NCI-H2227 (cell line): ENCODE data around the gene RASIP1.

Experiments used
- DNase-seq: peaks from one replicate; lab custom pipeline; 2025; ENCODE audit not compliant: unreplicated experiment; lab: John Stamatoyannopoulos, UW

RASIP1 gene

GRCh38 chr19:48756212-48756611, 15.8 kb upstream of the RASIP1 start:
- DNase-seq, result no peak

GRCh38 chr19:48755787-48756186, 15.4 kb upstream of the RASIP1 start:
- DNase-seq, result no peak

GRCh38 chr19:48755084-48755641, 14.8 kb upstream of the RASIP1 start, which contains the start of gene FGF21:
Gene FGF21, plus strand, starts transcription at chr19:48755524. Its CDS starts 713 bp downstream, at chr19:48756237.
- no peak for DNase-seq

DNA sequence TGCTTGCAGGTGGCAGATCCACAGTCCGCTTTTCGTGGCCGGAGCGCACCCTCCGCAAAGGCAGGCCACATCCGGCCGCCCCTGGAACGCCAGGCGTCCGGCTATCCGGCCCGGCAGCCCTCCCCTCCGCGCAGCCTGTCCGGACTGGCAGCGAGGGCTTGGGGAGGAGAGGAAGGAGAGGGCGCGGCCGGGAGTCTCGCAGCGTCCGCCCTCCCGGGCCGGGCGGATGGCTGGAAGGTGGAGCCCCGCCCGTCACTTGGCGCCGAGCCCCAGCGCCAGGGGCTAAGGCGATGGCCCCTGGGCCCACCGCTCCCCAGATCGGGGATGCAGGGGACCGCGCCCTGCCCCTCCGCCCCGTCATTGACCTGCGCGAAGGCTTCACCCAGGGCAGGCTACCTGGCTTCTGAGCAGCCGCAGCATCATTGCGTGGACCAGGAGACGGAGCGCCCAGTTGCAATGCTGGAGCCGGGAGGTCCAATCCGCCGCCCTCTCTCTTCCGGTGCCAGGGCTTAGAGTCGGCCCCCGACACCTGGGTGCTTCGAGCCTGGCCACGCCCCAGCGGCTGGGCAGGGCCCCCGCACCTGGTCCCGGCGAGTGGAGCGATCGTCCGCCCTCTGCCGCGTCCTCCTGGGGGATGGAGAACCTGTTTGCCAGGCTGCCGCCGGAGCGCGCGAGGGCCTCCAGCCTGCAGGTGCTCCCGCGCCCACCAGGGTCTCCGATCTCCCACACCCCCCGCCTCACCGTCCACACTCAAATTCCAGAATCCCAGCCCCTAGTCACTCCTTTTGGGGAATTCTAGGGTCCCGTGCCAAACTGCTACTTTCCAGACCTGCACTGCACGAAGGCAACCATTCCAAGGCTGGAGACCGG, 12.3 kb upstream of the RASIP1 start, which contains the start of gene FUT1:
Gene FUT1, minus strand, starts transcription at position 146 of the 870 bp plus-strand sequence. CDS start 1,360 bp downstream, outside the sequence.
- DNase-seq, result peak; percentile 87

GRCh38 chr19:48751845-48752495, 11.6 kb upstream of the RASIP1 start:
- peak; percentile 36 for DNase-seq

GRCh38 chr19:48750771-48751504, 10.5 kb upstream of the RASIP1 start:
- no peak for DNase-seq

DNA sequence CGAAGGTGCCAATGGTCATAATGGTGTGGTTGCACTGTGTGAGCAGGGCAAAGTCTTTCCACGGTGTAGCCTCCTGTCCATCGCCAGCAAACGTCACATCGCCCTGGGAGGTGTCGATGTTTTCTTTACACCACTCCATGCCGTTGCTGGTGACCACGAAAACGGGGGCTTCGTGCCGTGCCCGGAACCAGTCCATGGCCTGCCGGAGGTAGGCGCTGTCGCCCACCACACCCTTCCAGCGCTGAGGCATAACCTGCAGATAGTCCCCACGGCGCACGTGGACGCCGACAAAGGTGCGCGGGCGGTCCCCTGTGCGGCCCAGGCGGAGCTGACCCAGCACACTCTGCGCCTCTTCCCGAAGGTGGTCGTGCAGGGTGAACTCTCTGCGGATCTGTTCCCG, 9.9 kb upstream of the RASIP1 start:
- DNase-seq, result no peak

DNA sequence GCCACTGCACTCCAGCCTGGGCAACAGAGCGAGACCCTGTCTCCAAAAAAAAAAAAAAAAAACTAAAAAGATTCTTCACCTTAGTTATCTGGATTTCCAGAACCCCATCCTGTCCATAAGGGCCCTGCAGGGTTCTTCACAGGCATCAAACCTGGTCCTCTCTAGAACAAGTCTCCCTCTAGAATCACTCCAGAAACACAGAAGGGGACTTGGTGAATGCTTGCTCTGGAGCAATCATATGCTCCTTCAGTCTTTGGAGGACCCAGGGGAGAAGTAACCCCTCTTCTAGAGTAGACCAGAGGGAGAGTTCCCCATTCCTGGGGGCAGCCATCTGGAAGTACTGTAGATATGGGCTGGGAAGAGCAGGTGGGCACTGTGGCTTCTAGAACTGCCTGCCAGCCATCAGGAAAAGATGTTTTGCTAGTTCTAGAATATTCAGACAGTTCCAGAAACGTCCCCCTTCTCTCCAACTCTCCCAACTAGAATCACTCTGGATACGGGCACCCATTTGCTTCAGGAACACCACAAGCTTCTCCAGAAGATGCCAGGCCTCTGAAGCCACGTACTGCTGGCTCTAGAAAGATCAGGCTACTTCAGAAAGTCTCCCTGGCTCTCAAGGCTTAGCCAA, 9.3 kb upstream of the RASIP1 start:
- DNase-seq, result no peak

- no peak for DNase-seq
Observed at GRCh38 chr19:48746738-48747575, 6.5 kb upstream of the RASIP1 start, which contains the start of gene IZUMO1. Gene IZUMO1, minus strand, starts transcription at chr19:48746909. Its CDS starts 1,050 bp downstream, at chr19:48745859.

DNA sequence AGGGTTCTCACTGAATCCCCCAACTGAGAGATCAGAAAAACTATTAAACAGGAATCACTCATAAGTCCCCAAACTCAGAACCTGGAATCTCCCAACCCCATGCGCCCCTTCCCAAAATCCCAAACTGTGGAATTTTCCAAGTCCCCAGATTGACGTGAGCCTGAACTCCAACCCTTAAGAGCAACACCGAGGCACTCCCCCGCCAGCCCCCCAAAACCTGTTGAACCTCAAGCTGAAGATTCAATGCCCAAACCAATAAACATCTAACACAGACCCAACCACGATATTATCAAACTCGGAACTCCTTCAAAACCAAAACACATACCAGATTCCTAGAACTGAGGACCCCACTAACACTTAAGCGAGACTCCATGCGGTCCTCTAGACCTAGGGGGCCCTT, 5.7 kb upstream of the RASIP1 start:
- no peak for DNase-seq

GRCh38 chr19:48745208-48745995, 5.0 kb upstream of the RASIP1 start:
- peak; percentile 60 for DNase-seq

- DNase-seq, result no peak
Observed at GRCh38 chr19:48742096-48742495, 1.7 kb upstream of the RASIP1 start.

GRCh38 chr19:48741129-48741999, 954 bp upstream of the RASIP1 start:
- DNase-seq, result no peak

- no peak for DNase-seq
Observed at GRCh38 chr19:48739404-48740163, 826 bp downstream of the RASIP1 start.

DNA sequence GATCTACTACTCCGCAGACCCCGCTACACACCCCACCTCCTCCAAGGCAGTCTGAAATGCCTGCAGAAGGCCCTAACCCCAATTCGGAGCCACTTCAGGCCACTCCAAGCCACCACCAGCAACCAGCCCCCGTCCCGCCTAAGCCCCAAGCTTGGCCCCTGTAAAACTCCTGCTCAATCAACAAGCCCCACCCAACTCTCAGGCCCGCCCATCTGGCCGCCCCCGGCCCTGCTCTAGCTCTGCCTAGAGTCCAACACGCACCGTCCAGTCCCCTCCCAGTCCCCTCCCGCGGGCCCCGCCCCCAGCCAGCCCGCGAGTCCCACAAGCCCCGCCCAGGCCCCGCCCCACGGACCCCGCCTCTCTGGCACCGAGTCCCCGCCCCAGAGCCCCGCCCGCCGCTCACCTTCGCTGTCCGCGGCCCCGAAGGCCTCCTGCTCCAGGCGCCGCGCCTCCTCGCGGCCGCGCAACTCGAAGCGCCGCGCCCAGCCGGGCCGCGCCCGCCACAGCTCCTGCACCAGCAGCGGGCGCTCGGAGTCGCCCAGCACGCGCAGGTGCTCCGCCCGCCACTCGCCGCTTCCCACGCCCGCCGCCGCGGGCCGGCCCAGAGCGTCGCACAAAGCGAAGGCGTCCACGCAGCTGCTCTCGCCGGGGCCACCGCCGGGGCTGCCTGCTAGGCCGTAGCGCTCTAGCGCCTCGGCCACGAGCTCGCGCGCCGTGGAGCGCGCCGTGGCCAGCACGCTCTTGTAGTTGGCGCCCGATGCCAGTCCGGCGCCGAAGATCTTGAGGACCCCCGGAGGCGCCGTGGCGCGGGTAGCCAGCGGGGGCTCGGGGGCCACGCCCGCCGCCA, 1.6 kb downstream of the RASIP1 start:
- peak; percentile 94 for DNase-seq

GRCh38 chr19:48737360-48737998, 2.9 kb downstream of the RASIP1 start:
- DNase-seq, result no peak
